WTC11 (cell line): ENCODE data around the gene ABCB8. TPM values are rescaled to one million over a fixed set of nuclear protein-coding genes. Genes with fewer than 3 reads are reported as not detected.

Experiments
- ATAC-seq: fragments of 200-7000 bp; cut with Tn5 transposase; 2 replicates; pipeline ENCODE4 v1.10.0; 2021; ENCODE audit warnings: mild to moderate bottlenecking, moderate library complexity
- CTCF ChIA-PET: fragments of 300-600 bp; sonication (Branson Sonifier 250); formaldehyde crosslinking; loops from one replicate; lab custom pipeline; 2021; ENCODE audit warnings: antibody characterized with exemption; lab: Charles Lee
- POLR2A ChIA-PET: fragments of 350-600 bp; sonication (Branson Sonifier 250); formaldehyde crosslinking; loops from one replicate; lab custom pipeline; 2021; ENCODE audit warnings: antibody characterized with exemption; lab: Charles Lee
- DNase-seq: peaks from one replicate; pipeline ENCODE4 v3.0.0; 2021; ENCODE audit warnings: low spot score
- H3K27ac Mint-ChIP-seq: 2 replicates; pipeline ENCODE4 v1.8.0; 2021; ENCODE audit warnings: mixed read lengths
- H3K27me3 Mint-ChIP-seq: 2 replicates; pipeline ENCODE4 v1.8.0; 2021; ENCODE audit warnings: low read depth, mild to moderate bottlenecking, moderate library complexity, mixed read lengths
- H3K36me3 Mint-ChIP-seq: 2 replicates; pipeline ENCODE4 v1.8.0; 2021; ENCODE audit warnings: mixed read lengths
- H3K4me1 Mint-ChIP-seq: 2 replicates; pipeline ENCODE4 v1.8.0; 2022; ENCODE audit warnings: mixed read lengths
- H3K4me3 Mint-ChIP-seq: 2 replicates; pipeline ENCODE4 v1.8.0; 2021; ENCODE audit warnings: mild to moderate bottlenecking, moderate library complexity, mixed read lengths
- H3K9me3 Mint-ChIP-seq: 2 replicates; pipeline ENCODE4 v1.8.0; 2021; ENCODE audit warnings: mixed read lengths
- AFF4 ChIP-seq: sonication (generic); formaldehyde crosslinking; IDR thresholded peaks from 2 replicates; pipeline ENCODE4 v1.8.1; 2023; ENCODE audit warnings: mild to moderate bottlenecking, missing genetic modification reagents, borderline replicate concordance
- CBFB ChIP-seq: sonication (generic); formaldehyde crosslinking; IDR thresholded peaks from 2 replicates; pipeline ENCODE4 v1.8.1; 2022; ENCODE audit warnings: mild to moderate bottlenecking, low read depth, missing genetic modification reagents
- ERG ChIP-seq: fragments of 250-450 bp; sonication (Bioruptor Pico); IDR thresholded peaks from 2 replicates; pipeline ENCODE4 v1.8.0; 2021; ENCODE audit warnings: mild to moderate bottlenecking
- GABPB1 ChIP-seq: sonication (generic); formaldehyde crosslinking; IDR thresholded peaks from 2 replicates; pipeline ENCODE4 v1.8.1; 2023; ENCODE audit warnings: mild to moderate bottlenecking, missing genetic modification reagents
- GRHL2 ChIP-seq: fragments of 250-450 bp; sonication (Bioruptor Pico); IDR thresholded peaks from 2 replicates; pipeline ENCODE4 v1.8.0; 2022; ENCODE audit warnings: mild to moderate bottlenecking, moderate library complexity; ENCODE audit not compliant: insufficient replicate concordance, severe bottlenecking
- KAT7 ChIP-seq: sonication (generic); formaldehyde crosslinking; IDR thresholded peaks from 2 replicates; pipeline ENCODE4 v1.8.1; 2023; ENCODE audit warnings: missing genetic modification reagents, mild to moderate bottlenecking, borderline replicate concordance
- MLX ChIP-seq: sonication (generic); formaldehyde crosslinking; IDR thresholded peaks from 2 replicates; pipeline ENCODE4 v1.8.1; 2023; ENCODE audit warnings: mild to moderate bottlenecking, missing genetic modification reagents, moderate library complexity
- NR1H2 ChIP-seq: sonication (generic); formaldehyde crosslinking; IDR thresholded peaks from 2 replicates; pipeline ENCODE4 v1.9.0; 2021; ENCODE audit warnings: mild to moderate bottlenecking, moderate library complexity, missing genetic modification reagents
- PRDM15 ChIP-seq: sonication (generic); formaldehyde crosslinking; IDR thresholded peaks from 2 replicates; pipeline ENCODE4 v1.8.0; 2022; ENCODE audit warnings: missing genetic modification reagents
- PREB ChIP-seq: sonication (generic); formaldehyde crosslinking; IDR thresholded peaks from 2 replicates; pipeline ENCODE4 v1.8.1; 2022; ENCODE audit warnings: mild to moderate bottlenecking, missing genetic modification reagents, moderate library complexity, borderline replicate concordance
- RORB ChIP-seq: fragments of 250-450 bp; sonication (Bioruptor Pico); IDR thresholded peaks from 2 replicates; pipeline ENCODE4 v1.9.0; 2021; ENCODE audit warnings: mild to moderate bottlenecking
- SMAD3 ChIP-seq: sonication (generic); formaldehyde crosslinking; IDR thresholded peaks from 2 replicates; pipeline ENCODE4 v1.8.0; 2022; ENCODE audit warnings: missing genetic modification reagents, mild to moderate bottlenecking, borderline replicate concordance
- SMAD4 ChIP-seq: sonication (generic); formaldehyde crosslinking; IDR thresholded peaks from 2 replicates; pipeline ENCODE4 v1.8.0; 2022; ENCODE audit warnings: mild to moderate bottlenecking, missing genetic modification reagents
- STAT6 ChIP-seq: sonication (generic); formaldehyde crosslinking; conservative IDR thresholded peaks from 2 replicates; pipeline ENCODE4 v1.8.1; 2023; ENCODE audit warnings: mild to moderate bottlenecking, low read depth, missing genetic modification reagents, moderate library complexity
- USF2 ChIP-seq: sonication (generic); formaldehyde crosslinking; IDR thresholded peaks from 2 replicates; pipeline ENCODE4 v1.8.1; 2023; ENCODE audit warnings: mild to moderate bottlenecking, missing genetic modification reagents, moderate library complexity
- ZMAT4 ChIP-seq: fragments of 250-450 bp; sonication (Bioruptor Pico); IDR thresholded peaks from 2 replicates; pipeline ENCODE4 v1.9.0; 2021; ENCODE audit warnings: mild to moderate bottlenecking
- ZNF232 ChIP-seq: sonication (generic); formaldehyde crosslinking; IDR thresholded peaks from 2 replicates; pipeline ENCODE4 v1.8.0; 2022; ENCODE audit warnings: mild to moderate bottlenecking, missing genetic modification reagents
- ZNF263 ChIP-seq: sonication (generic); formaldehyde crosslinking; IDR thresholded peaks from 2 replicates; pipeline ENCODE4 v1.8.1; 2022; ENCODE audit warnings: low read depth, mild to moderate bottlenecking, moderate library complexity, missing genetic modification reagents
- ZNF396 ChIP-seq: fragments of 250-450 bp; sonication (Bioruptor Pico); IDR thresholded peaks from 2 replicates; pipeline ENCODE4 v1.8.0; 2021; ENCODE audit warnings: mild to moderate bottlenecking, moderate library complexity, borderline replicate concordance
- ZNF416 ChIP-seq: fragments of 250-450 bp; sonication (Bioruptor Pico); IDR thresholded peaks from 2 replicates; pipeline ENCODE4 v1.9.0; 2021; ENCODE audit warnings: mild to moderate bottlenecking, inconsistent platforms
- total RNA-seq: library from RNA; stranded (reverse); gene quantifications from 3 replicates; pipeline ENCODE4 v1.2.3, GENCODE V29; 2021

ABCB8 gene
- total RNA-seq, 1 experiment from 2014 or later, result 35.9 TPM

GRCh38 chr7:150999001-150999400 lies 29.2 kb upstream of the ABCB8 start (continued):
- TF ChIP-seq STAT6 (no peak), SMAD4 (CRISPR knock-in tag) (no peak), NR1H2 (CRISPR knock-in tag) (no peak)

- no peaks in the 10 kb centered on the region for H3K36me3 Mint-ChIP-seq
- 0 out of 2 replicates have a peak, but pooled peaks cover 2% of the 10 kb centered on the region for H3K4me1 Mint-ChIP-seq
- no peak for ATAC-seq
Measured at GRCh38 chr7:150999497-151000230, 28.6 kb upstream of the ABCB8 start.

More at GRCh38 chr7:150999497-151000230, 28.6 kb upstream of the ABCB8 start:
- no peaks in the 10 kb centered on the region for H3K9me3 Mint-ChIP-seq
- DNase-seq, result no peak
- POLR2A ChIA-PET, result no interaction called here
- TF ChIP-seq GRHL2, result no peak
- no peak for TF ChIP-seq USF2 (CRISPR knock-in tag)
- TF ChIP-seq RORB (CRISPR knock-in tag), result no peak
- no peak for TF ChIP-seq ERG (CRISPR knock-in tag)
- no peak for TF ChIP-seq CBFB (CRISPR knock-in tag)
- TF ChIP-seq GABPB1 (CRISPR knock-in tag), result no peak
- no peak for TF ChIP-seq ZNF396 (CRISPR knock-in tag)
- TF ChIP-seq AFF4 (CRISPR knock-in tag), result no peak
- no peak for TF ChIP-seq KAT7
- no peak for TF ChIP-seq ZNF232
- no peak for TF ChIP-seq PREB
- TF ChIP-seq ZNF263 (CRISPR knock-in tag), result no peak
- no peak for TF ChIP-seq SMAD3 (CRISPR knock-in tag)
- no peak for TF ChIP-seq ZNF416 (CRISPR knock-in tag)
- no peak for TF ChIP-seq ZMAT4 (CRISPR knock-in tag)
- TF ChIP-seq PRDM15 (CRISPR knock-in tag), result no peak
- TF ChIP-seq MLX, result no peak
- CTCF ChIA-PET, result interaction anchor here (0.5 to 5.5 kb wide), 3 partner anchors 10 to 162 kb away, joined by 3 to 61 read pairs (median 6); no protein-coding TSS in a partner anchor
- no peak overlapping the region for H3K4me3 Mint-ChIP-seq
- peaks cover 2% of the 10 kb centered on the region; the same call in 1 of the 2 replicates for H3K27me3 Mint-ChIP-seq
- no peak overlapping the region for H3K27ac Mint-ChIP-seq
